Activated naive CD8-positive, alpha-beta T cell (primary cell): ENCODE results near the gene AUNIP.
A peak's percentile ranks its signal among the peaks of the same experiment; 100 is the strongest.

Source experiments
- H3K27ac Mint-ChIP-seq: one replicate; pipeline ENCODE4 v1.8.0; 2021; ENCODE audit warnings: mixed read lengths
- H3K27me3 Mint-ChIP-seq: one replicate; pipeline ENCODE4 v1.8.0; 2021; ENCODE audit warnings: mixed read lengths
- H3K36me3 Mint-ChIP-seq: one replicate; pipeline ENCODE4 v1.8.0; 2021; ENCODE audit warnings: mixed read lengths
- H3K4me1 Mint-ChIP-seq: one replicate; pipeline ENCODE4 v1.8.0; 2021; ENCODE audit warnings: low read depth, mixed read lengths
- H3K4me3 Mint-ChIP-seq: one replicate; pipeline ENCODE4 v1.8.0; 2021; ENCODE audit warnings: mild to moderate bottlenecking, mixed read lengths
- H3K9me3 Mint-ChIP-seq: one replicate; pipeline ENCODE4 v1.8.0; 2021; ENCODE audit warnings: low read depth, mixed read lengths

Gene AUNIP

DNA sequence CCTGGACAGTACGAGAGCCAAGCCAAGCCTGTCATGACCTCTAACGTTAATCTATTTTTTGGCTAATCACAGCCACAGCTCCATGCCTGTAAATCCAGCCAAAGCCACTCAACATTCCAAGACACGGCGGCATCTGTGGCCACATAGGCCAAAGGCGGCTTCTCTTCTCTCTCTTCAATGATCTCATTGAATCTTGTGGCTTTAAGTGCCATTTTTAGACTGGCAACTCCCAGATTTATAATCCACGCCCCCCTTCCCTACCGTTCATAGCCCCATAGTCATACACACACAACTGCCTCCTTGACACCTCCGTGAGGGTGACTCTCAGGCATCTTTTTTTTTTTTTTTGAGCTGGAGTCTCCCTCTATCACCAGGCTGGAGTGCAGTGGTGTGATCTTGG lies 64.9 kb downstream of the AUNIP start:
- no peaks in the 10 kb centered on the region for H3K27me3 Mint-ChIP-seq
- H3K27ac Mint-ChIP-seq: no peak overlapping the region

DNA sequence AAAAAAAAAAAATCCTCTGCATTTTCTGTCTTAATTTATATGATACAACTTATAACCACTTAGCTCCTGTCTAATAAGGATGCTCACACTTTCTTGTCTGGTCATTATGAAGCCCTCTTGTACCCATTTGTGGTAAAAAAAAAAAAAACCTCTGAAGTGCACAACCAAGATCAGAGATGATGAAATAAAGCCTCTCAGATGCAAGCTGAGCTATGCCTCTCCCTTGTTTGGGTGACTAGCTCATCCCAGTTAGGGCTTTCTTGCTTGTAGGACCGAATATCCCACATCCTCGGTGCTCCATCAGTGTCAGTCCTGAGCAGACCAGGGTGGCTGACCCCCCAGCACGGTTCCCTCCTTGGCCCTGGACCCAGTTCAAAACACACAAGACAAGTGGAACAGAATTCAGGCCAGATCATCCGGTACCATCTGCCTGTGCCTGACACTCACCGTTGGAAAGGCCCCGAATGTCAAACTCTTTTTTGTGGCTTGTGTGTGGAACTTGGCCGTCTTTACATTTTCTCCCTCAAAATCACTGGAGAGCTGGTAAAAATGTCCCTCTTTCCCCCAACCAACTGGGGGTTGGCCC lies 65.6 kb downstream of the AUNIP start:
- Mint-ChIP-seq H3K9me3 (no peaks in the 10 kb centered on the region), H3K4me3 (no peak overlapping the region), H3K27me3 (no peaks in the 10 kb centered on the region), H3K36me3 (no peaks in the 10 kb centered on the region), H3K27ac (peak overlapping the region; percentile 61), H3K4me1 (peaks cover 43% of the 10 kb centered on the region)

More for the DNA sequence above, 64.9 kb downstream of the AUNIP start:
- Mint-ChIP-seq H3K36me3 (no peaks in the 10 kb centered on the region), H3K4me1 (peaks cover 45% of the 10 kb centered on the region), H3K4me3 (no peak overlapping the region), H3K9me3 (no peaks in the 10 kb centered on the region)

DNA sequence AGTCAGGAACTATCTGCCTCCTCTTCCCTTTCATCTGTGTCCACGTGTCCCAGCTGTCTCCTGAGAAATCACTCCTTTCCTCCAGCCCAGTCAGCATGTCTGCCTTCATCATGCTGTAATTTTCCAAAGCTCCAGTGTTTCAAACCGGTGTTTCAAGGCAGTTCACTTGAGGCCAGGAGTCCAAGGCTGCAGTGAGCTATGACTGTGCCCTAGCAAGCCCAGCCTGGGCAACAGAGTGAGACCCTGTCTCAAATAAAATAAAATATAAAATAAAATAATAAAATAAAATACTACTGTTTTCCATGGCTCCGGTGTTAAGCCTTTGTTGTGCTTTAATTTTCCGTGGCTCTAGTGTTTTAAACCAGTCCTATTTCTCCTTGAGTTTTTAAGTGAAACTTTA lies 67.1 kb downstream of the AUNIP start:
- Mint-ChIP-seq H3K36me3 (no peaks in the 10 kb centered on the region), H3K9me3 (no peaks in the 10 kb centered on the region), H3K4me3 (no peak overlapping the region), H3K27ac (no peak overlapping the region), H3K27me3 (no peaks in the 10 kb centered on the region), H3K4me1 (peaks cover 31% of the 10 kb centered on the region)

DNA sequence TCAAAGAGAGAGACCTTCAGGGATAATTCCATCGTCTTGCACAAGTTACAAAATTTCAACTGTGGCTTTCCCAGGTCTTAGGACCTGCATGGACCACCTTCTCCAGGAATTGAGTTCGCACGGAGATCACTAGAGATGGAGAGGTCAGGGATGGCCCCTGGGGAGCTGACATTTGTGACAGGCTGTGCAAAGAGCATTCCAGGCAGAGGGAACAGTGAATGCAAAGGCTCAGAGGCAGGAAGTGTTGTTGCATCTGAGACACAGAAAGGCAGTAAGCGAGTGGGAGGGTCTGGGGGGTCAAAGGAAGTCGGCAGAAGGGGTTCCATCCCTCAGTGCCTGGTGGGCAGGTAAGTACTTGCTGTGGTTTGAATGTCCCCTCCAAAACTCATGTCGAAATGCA lies 68.8 kb downstream of the AUNIP start:
- Mint-ChIP-seq H3K27ac (peak overlapping the region; percentile 19), H3K36me3 (no peaks in the 10 kb centered on the region), H3K9me3 (no peaks in the 10 kb centered on the region), H3K27me3 (no peaks in the 10 kb centered on the region), H3K4me1 (peaks cover 15% of the 10 kb centered on the region), H3K4me3 (no peak overlapping the region)

DNA sequence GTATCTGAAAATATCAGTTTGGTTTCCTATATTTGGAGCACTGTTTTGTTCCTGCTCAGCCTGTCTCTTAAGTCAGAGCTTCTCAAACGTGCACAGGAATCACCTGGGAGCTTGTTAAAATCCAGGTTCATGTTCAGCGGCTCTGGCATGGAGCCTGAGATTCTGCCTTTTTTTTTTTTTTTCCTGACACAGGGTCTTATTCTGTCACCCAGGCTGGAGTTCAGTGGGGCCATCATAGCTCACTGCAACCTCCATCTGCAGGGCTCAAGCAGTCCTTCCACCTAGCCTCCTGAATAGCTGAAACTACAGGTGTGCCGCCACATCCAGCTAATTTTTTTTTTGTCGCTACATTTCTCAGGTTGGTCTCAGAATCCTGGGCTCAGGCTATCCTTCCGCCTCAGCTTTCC lies 71.5 kb downstream of the AUNIP start:
- Mint-ChIP-seq H3K4me3 (no peak overlapping the region), H3K36me3 (no peaks in the 10 kb centered on the region), H3K4me1 (no peaks in the 10 kb centered on the region), H3K27ac (peak overlapping the region; percentile 34), H3K27me3 (no peaks in the 10 kb centered on the region), H3K9me3 (no peaks in the 10 kb centered on the region)

DNA sequence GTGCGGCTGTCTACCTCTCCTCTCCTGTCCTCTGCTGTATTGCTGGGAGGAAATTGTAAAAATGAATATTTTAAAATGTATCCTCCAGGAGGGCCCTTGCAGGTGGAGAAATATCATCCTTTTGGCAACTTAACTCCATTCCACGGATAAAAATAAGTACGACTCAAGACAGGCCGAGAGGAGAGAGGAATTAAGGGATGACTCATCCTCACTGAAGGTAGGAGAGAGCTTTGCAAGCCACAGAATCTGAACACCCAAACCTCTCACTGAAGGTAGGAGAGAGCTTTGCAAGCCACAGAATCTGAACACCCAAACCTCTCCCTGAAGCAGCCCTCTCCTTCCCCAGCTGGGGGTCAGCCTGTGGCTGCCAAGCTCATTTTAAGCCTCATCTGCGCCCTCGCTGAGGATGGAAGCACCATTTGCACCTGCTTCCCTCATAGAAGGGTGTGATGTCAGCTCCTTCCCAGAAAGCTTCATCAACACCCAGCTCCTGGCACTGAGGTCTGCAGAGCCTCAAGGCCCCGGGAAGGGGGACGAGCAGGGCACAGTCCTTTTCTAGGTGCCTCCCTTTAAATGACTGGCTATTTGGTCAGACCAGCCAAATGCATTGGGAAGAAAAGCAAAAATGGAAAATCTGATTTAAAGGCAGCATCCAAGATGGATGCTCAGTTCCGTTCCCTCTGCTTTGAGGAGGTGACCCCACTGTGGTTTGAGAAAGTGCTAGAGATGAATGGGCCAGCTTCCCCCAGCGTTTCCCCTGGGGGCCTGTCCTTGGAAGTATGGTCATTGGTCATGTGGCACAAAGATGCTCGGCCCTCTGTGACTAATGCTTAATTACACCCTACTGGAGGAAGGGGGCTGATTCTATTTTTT lies 72.1 kb downstream of the AUNIP start:
- H3K9me3 Mint-ChIP-seq: no peaks in the 10 kb centered on the region
- H3K36me3 Mint-ChIP-seq: no peaks in the 10 kb centered on the region
- H3K4me1 Mint-ChIP-seq: no peaks in the 10 kb centered on the region
- no peak overlapping the region for H3K4me3 Mint-ChIP-seq
- H3K27me3 Mint-ChIP-seq: no peaks in the 10 kb centered on the region
- H3K27ac Mint-ChIP-seq: no peak overlapping the region

DNA sequence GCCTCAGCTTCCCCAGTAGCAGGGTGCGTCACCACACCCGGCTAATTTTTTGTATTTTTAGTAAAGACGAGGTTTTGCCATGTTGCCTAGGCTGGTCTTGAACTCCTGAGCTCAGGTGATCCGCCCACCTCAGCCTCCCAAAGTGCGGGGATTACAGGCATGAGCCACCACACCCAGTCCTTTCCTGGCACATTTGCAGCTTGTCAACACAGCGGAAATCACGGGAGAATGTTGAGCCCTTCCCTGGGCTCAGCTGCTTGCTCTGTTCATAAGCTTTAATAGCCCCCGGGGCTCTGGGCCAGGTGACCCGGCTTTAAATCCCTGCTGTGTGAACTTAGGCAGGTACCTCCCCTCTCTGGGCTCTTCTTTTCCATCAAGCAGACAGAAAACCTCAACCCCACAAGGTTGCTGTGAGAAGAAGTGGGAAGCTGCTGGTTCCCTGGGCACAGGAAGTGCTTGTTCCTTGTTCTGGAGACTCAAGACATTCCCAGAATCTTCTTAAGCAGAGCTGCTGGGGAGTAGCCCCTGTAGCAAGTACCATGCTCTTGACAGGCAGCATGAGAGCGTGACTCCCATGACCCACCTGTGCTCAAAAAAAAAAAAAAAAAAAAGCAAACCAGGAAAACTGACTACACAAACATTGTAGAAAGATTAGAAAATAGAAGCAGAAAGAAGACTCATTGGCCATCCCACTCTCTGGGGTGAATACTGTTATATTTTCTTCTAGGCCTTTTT lies 73.8 kb downstream of the AUNIP start:
- H3K27ac Mint-ChIP-seq: peak overlapping the region; percentile 34
- no peaks in the 10 kb centered on the region for H3K9me3 Mint-ChIP-seq
- no peaks in the 10 kb centered on the region for H3K4me1 Mint-ChIP-seq
- H3K36me3 Mint-ChIP-seq: no peaks in the 10 kb centered on the region
- no peak overlapping the region for H3K4me3 Mint-ChIP-seq
- no peaks in the 10 kb centered on the region for H3K27me3 Mint-ChIP-seq

DNA sequence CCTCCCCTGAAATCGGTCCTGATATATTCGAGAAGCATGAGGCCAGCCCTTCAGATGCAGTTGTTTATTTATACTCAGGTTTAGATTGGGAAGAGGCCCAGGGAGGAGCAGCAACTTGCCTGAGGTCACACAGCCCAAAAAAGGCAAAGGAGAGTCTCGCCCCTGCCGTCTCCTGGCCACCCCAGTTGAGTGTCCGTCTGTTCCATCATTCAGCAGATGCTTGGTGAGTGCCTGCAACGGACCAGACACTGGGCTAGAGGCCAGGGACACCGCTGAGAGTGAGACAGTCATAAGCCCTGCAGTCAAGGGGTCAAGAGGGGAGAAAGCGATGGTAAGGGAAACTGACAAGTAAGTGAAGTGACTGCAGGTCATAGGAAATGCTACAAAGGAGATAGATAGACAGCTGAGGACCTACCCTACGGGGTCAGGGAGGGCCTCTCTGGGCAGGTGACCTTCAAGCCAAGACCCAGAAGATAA lies 74.6 kb downstream of the AUNIP start:
- no peak overlapping the region for H3K4me3 Mint-ChIP-seq
- no peaks in the 10 kb centered on the region for H3K27me3 Mint-ChIP-seq
- no peak overlapping the region for H3K27ac Mint-ChIP-seq
- H3K4me1 Mint-ChIP-seq: no peaks in the 10 kb centered on the region
- H3K36me3 Mint-ChIP-seq: no peaks in the 10 kb centered on the region
- no peaks in the 10 kb centered on the region for H3K9me3 Mint-ChIP-seq
